Measurements from ENCODE around the gene PRR13.

PRR13 gene

DNA sequence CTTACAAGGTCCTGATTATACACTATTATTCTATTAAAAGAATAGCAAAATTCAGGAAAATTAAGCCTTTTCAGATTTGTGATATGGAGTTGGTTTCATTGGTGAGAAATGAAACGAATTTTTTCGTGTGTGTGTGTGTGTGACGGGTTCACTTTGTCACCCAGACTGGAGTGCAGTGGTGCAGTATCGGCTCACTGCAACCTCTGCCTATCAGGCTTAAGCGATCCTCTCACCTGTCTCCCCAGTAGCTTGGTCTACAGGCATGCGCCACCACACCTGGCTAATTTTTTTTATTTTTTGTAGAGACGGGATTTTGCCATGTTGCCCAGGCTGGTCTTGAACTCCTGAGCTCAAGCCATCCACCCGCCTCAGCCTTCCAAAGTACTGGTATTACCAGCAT lies 20.1 kb downstream of the PRR13 start:
- Histone ChIP-seq H3K4me1 (ENCODE audit: insufficient read depth, low read length) (peaks cover 26% of the 10 kb centered on the region; the same call in 1 of the 2 replicates), H3K9ac (ENCODE audit: low read depth, low read length) (no peak overlapping the region), H3K4me3 (ENCODE audit: low read length) (no peak overlapping the region), H3K9me3 (ENCODE audit: insufficient read depth, low read depth, low read length) (no peaks in the 10 kb centered on the region), H3K27me3 (ENCODE audit: insufficient read depth, low read length) (no peaks in the 10 kb centered on the region), H3K27ac (ENCODE audit: low read depth, low read length) (no peak overlapping the region), H3K36me3 (ENCODE audit: insufficient read depth, low read length) (peaks cover 100% of the 10 kb centered on the region)
- 94% methylated on average over 8 of the region's 8 CpGs for WGBS

- H3K4me1 ChIP-seq (ENCODE audit: insufficient read depth, low read length), result peaks cover 26% of the 10 kb centered on the region; the same call in 1 of the 2 replicates
- WGBS, result 96% methylated on average over 3 of the region's 3 CpGs
- H3K27ac ChIP-seq (ENCODE audit: low read depth, low read length), result no peak overlapping the region
- H3K9ac ChIP-seq (ENCODE audit: low read depth, low read length), result no peak overlapping the region
- peaks cover 100% of the 10 kb centered on the region for H3K36me3 ChIP-seq (ENCODE audit: insufficient read depth, low read length)
- no peaks in the 10 kb centered on the region for H3K27me3 ChIP-seq (ENCODE audit: insufficient read depth, low read length)
- H3K4me3 ChIP-seq (ENCODE audit: low read length), result no peak overlapping the region
- no peaks in the 10 kb centered on the region for H3K9me3 ChIP-seq (ENCODE audit: insufficient read depth, low read depth, low read length)
These were observed 21.4 kb downstream of the PRR13 start for GRCh38 chr12:53462935-53463334.

DNA sequence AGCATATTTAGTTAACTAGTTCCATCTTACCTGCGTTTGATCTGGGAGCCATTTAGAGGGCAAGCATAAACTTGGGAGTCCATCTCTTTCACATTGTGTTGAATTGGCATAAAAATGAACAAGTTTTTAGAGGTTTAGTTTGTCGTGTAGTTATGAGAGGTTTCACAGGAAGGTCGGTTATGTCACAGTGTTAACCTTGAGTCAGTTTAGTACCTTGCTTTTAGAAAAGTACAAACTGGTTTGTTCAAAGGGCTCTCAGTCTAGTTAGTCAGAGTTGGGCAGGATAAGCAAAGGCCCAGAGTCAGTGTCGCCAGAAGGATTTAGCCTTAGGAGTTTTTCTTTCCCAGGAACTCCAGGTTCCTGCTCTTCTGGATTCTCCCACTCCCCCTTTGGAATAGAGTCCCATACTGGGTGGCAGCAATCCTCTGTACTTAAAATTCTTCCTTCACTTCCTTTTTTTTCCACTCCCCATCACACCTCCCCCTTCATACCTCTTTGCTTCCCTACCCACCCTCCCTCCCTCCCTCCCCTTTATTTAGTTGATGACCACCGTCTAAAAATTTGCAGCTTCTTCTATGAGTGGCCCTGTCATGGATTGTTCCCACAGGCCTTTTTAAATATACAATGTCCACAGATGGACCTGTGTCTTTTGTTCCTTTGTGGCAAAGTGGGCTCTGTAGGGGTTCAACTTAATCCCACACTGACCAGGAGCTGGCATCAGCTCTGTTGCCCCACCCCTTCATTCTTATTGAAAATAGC lies 22.4 kb downstream of the PRR13 start:
- no peak overlapping the region for H3K4me3 ChIP-seq (ENCODE audit: low read length)
- H3K9me3 ChIP-seq (ENCODE audit: insufficient read depth, low read depth, low read length), result no peaks in the 10 kb centered on the region
- peaks cover 26% of the 10 kb centered on the region; the same call in 1 of the 2 replicates for H3K4me1 ChIP-seq (ENCODE audit: insufficient read depth, low read length)
- 74% methylated on average over 5 of the region's 5 CpGs for WGBS
- no peak overlapping the region for H3K9ac ChIP-seq (ENCODE audit: low read depth, low read length)
- H3K36me3 ChIP-seq (ENCODE audit: insufficient read depth, low read length), result peaks cover 100% of the 10 kb centered on the region
- no peaks in the 10 kb centered on the region for H3K27me3 ChIP-seq (ENCODE audit: insufficient read depth, low read length)
- peak overlapping the region; percentile 32; the same call in 1 of the 2 replicates for H3K27ac ChIP-seq (ENCODE audit: low read depth, low read length)

DNA sequence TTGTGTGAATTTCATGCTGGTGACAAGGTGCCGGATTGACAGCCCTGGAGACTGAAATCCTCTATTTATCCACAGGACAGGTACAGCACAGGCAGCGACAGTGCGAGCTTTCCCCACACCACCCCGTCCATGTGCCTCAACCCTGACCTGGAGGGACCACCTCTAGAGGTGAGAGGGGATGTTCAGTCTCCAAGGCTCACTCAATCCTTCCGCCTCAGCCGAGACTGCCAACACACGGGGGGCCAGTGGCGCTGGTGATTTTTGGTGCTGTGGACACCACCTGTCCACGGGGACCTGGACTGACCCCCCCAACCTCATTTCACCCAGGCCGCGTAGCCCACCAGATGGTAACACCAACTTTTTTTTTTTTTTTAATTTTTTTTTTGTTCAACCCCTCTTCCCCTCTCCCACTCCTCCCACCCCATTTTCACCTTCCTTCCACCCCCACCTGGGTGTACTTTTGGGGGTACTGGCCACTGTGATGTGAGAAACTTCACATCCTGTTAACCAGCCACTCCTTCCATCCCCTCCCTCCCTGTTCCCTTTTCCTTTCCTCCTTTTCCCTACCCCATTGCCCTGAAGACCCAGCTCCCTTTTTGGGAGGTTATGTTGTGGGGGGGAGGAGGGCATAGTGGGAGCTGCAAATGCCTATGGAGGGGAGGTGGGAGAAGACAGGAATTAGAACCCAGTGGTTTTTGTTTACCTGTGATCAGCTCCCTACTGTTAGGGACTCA lies 23.3 kb downstream of the PRR13 start:
- Histone ChIP-seq H3K9ac (ENCODE audit: low read depth, low read length) (no peak overlapping the region), H3K36me3 (ENCODE audit: insufficient read depth, low read length) (peaks cover 100% of the 10 kb centered on the region), H3K9me3 (ENCODE audit: insufficient read depth, low read depth, low read length) (no peaks in the 10 kb centered on the region), H3K4me1 (ENCODE audit: insufficient read depth, low read length) (peaks cover 26% of the 10 kb centered on the region; the same call in 1 of the 2 replicates), H3K27ac (ENCODE audit: low read depth, low read length) (peak overlapping the region; percentile 47), H3K27me3 (ENCODE audit: insufficient read depth, low read length) (no peaks in the 10 kb centered on the region), H3K4me3 (ENCODE audit: low read length) (no peak overlapping the region)
- 93% methylated on average over 11 of the region's 11 CpGs for WGBS

GRCh38 chr12:53465679-53466078 lies 24.1 kb downstream of the PRR13 start:
- peaks cover 100% of the 10 kb centered on the region for H3K36me3 ChIP-seq (ENCODE audit: insufficient read depth, low read length)
- WGBS, result 82% methylated on average over 2 of the region's 2 CpGs
- H3K4me1 ChIP-seq (ENCODE audit: insufficient read depth, low read length), result peaks cover 18% of the 10 kb centered on the region; the same call in 1 of the 2 replicates
- no peak overlapping the region for H3K27ac ChIP-seq (ENCODE audit: low read depth, low read length)
- no peaks in the 10 kb centered on the region for H3K27me3 ChIP-seq (ENCODE audit: insufficient read depth, low read length)
- H3K9ac ChIP-seq (ENCODE audit: low read depth, low read length), result no peak overlapping the region
- H3K9me3 ChIP-seq (ENCODE audit: insufficient read depth, low read depth, low read length), result no peaks in the 10 kb centered on the region
- H3K4me3 ChIP-seq (ENCODE audit: low read length), result no peak overlapping the region

GRCh38 chr12:53466640-53467039 lies 25.1 kb downstream of the PRR13 start:
- Histone ChIP-seq H3K4me3 (ENCODE audit: low read length) (no peak overlapping the region), H3K9ac (ENCODE audit: low read depth, low read length) (no peak overlapping the region), H3K36me3 (ENCODE audit: insufficient read depth, low read length) (peaks cover 100% of the 10 kb centered on the region), H3K9me3 (ENCODE audit: insufficient read depth, low read depth, low read length) (no peaks in the 10 kb centered on the region), H3K27ac (ENCODE audit: low read depth, low read length) (no peak overlapping the region), H3K27me3 (ENCODE audit: insufficient read depth, low read length) (no peaks in the 10 kb centered on the region), H3K4me1 (ENCODE audit: insufficient read depth, low read length) (peaks cover 13% of the 10 kb centered on the region; the same call in 1 of the 2 replicates)
- WGBS, result 97% methylated on average over 4 of the region's 4 CpGs

- WGBS, result 95% methylated on average over 5 of the region's 5 CpGs
- no peak overlapping the region for H3K9ac ChIP-seq (ENCODE audit: low read depth, low read length)
- H3K36me3 ChIP-seq (ENCODE audit: insufficient read depth, low read length), result peaks cover 100% of the 10 kb centered on the region
- H3K4me1 ChIP-seq (ENCODE audit: insufficient read depth, low read length), result peaks cover 13% of the 10 kb centered on the region; the same call in 1 of the 2 replicates
- H3K27ac ChIP-seq (ENCODE audit: low read depth, low read length), result no peak overlapping the region
- no peaks in the 10 kb centered on the region for H3K9me3 ChIP-seq (ENCODE audit: insufficient read depth, low read depth, low read length)
- H3K27me3 ChIP-seq (ENCODE audit: insufficient read depth, low read length), result no peaks in the 10 kb centered on the region
- no peak overlapping the region for H3K4me3 ChIP-seq (ENCODE audit: low read length)
These were observed 25.5 kb downstream of the PRR13 start for GRCh38 chr12:53467082-53467481.

DNA sequence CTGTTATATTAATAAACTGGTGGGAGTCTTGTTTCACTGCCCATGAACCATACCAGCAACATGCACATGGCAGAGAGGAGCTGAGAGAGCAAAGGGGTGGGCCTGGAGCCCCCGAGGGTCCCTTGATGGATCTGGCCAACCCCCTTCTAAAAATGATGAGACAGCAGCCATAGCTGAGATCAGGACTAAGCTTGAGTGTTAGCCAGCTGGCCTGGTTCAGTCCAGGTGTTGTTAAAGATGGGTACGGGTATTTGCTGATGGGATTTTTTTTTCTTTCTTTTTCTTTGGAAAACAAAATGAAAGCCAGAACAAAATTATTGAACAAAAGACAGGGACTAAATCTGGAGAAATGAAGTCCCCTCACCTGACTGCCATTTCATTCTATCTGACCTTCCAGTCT lies 26.3 kb downstream of the PRR13 start:
- Histone ChIP-seq H3K9ac (ENCODE audit: low read depth, low read length) (no peak overlapping the region), H3K9me3 (ENCODE audit: insufficient read depth, low read depth, low read length) (no peaks in the 10 kb centered on the region), H3K27me3 (ENCODE audit: insufficient read depth, low read length) (no peaks in the 10 kb centered on the region), H3K4me3 (ENCODE audit: low read length) (no peak overlapping the region), H3K36me3 (ENCODE audit: insufficient read depth, low read length) (peaks cover 100% of the 10 kb centered on the region), H3K27ac (ENCODE audit: low read depth, low read length) (no peak overlapping the region), H3K4me1 (ENCODE audit: insufficient read depth, low read length) (peaks cover 6% of the 10 kb centered on the region; the same call in 1 of the 2 replicates)
- WGBS, result 92% methylated on average over 2 of the region's 2 CpGs

GRCh38 chr12:53468282-53468681 lies 26.7 kb downstream of the PRR13 start:
- Histone ChIP-seq H3K36me3 (ENCODE audit: insufficient read depth, low read length) (peaks cover 100% of the 10 kb centered on the region), H3K4me3 (ENCODE audit: low read length) (no peak overlapping the region), H3K4me1 (ENCODE audit: insufficient read depth, low read length) (peaks cover 6% of the 10 kb centered on the region; the same call in 1 of the 2 replicates), H3K9ac (ENCODE audit: low read depth, low read length) (no peak overlapping the region), H3K27ac (ENCODE audit: low read depth, low read length) (no peak overlapping the region), H3K9me3 (ENCODE audit: insufficient read depth, low read depth, low read length) (no peaks in the 10 kb centered on the region), H3K27me3 (ENCODE audit: insufficient read depth, low read length) (no peaks in the 10 kb centered on the region)
- 90% methylated on average over 1 of the region's 1 CpG for WGBS

DNA sequence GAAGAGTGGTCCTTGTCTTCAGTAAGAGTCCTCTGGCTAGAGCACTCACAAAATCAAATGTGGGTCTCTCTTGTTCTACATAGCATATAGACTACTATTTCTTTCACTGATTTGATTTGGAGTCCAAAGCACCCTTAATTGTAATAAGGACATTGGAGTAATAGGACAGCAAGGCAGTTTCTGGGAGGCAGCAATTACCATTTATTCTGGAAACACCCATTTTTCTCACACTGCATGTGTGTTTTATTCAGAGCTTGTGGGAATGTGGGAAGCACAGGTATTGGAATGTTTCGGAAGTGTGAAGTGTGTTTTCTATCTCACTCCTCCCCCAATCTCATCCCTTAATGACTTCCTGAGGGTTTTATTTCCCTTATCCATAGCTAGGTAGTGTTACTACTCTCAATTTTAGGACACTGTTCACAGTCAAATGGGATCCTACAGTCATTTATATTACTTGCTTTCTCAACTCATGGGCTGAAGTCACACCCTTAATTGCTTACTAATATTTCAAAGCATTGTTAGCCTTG lies 30.6 kb downstream of the PRR13 start:
- Histone ChIP-seq H3K4me1 (ENCODE audit: insufficient read depth, low read length) (peaks cover 6% of the 10 kb centered on the region; the same call in 1 of the 2 replicates), H3K4me3 (ENCODE audit: low read length) (no peak overlapping the region), H3K27me3 (ENCODE audit: insufficient read depth, low read length) (no peaks in the 10 kb centered on the region), H3K9me3 (ENCODE audit: insufficient read depth, low read depth, low read length) (no peaks in the 10 kb centered on the region), H3K27ac (ENCODE audit: low read depth, low read length) (no peak overlapping the region), H3K9ac (ENCODE audit: low read depth, low read length) (no peak overlapping the region), H3K36me3 (ENCODE audit: insufficient read depth, low read length) (peaks cover 100% of the 10 kb centered on the region)
- WGBS, result no CpG with 5 or more reads among the region's 1 CpG

DNA sequence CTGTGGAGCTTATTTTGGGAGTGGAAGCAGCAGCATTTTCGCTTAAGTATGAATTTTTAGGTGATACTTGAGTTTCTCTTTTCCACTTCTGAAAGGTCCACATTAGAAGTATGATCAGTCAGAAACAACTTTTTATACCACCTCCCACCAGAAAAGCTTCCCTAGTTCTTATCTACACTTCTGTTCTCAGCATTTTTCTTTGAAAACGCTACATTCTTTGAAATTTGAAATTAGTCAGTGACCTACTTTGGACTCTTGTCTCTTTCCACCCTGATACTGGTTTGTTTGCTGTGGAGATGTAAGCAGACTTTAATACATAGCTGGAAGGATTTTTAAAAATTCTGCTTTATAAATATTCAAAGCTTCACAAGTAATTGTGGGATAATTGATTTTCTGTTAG lies 32.5 kb downstream of the PRR13 start:
- Histone ChIP-seq H3K9me3 (ENCODE audit: insufficient read depth, low read depth, low read length) (no peaks in the 10 kb centered on the region), H3K36me3 (ENCODE audit: insufficient read depth, low read length) (peaks cover 99% of the 10 kb centered on the region), H3K4me1 (ENCODE audit: insufficient read depth, low read length) (peaks cover 6% of the 10 kb centered on the region; the same call in 1 of the 2 replicates), H3K27ac (ENCODE audit: low read depth, low read length) (no peak overlapping the region), H3K4me3 (ENCODE audit: low read length) (no peak overlapping the region), H3K9ac (ENCODE audit: low read depth, low read length) (no peak overlapping the region), H3K27me3 (ENCODE audit: insufficient read depth, low read length) (no peaks in the 10 kb centered on the region)
- WGBS, result 100% methylated on average over 2 of the region's 2 CpGs
